Adrenal gland (tissue), 5 donors: ENCODE measurements around the gene TMEM51.

Experiments
- POLR2A ChIP-seq, 2 donors: fragments of 450-650 bp; IDR thresholded peaks; one replicate each; pipeline ENCODE4 v1.6.1; 2017; ENCODE audit warnings: antibody characterized with exemption in 2 of 2, mild to moderate bottlenecking in 2 of 2, moderate library complexity in 1 of 2
- TF ChIP-seq, protein P1 (sequence below), 6 experiments: fragments of 450-650 bp in 4 of 6; fragments of 200-600 bp in 2 of 6; sonication (generic) in 1 of 6; IDR thresholded peaks; 1 replicate in 5 of 6; 2 replicates in 1 of 6; pipeline versions ENCODE4 v1.5.1 to v1.8.0; 2016 to 2021; ENCODE audit warnings: antibody characterized with exemption in 6 of 6, mild to moderate bottlenecking in 2 of 6, moderate library complexity in 1 of 6
- donor health status: DM: no; HTN: no; CAD: no.

DNA sequence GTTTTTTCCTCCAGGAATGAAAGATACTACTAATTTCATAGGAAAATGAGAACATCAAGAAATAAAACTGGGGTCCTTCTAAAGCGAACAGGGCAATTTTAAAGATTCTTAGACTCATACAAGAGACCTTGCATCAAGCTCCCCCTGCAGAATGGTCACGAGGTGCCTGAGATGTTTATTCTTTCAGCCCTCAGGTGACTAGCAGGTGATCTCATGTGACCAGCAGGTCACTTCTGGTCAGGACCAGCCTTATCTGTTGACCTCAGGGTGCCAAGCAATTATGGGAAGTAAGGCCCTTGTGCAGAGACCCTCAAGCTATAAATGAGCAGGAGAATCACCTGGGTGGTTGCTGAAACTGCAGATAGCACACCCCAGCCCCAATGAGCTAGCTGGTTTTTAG, 20.6 kb upstream of the TMEM51 start:
- TF ChIP-seq, protein P1, sequence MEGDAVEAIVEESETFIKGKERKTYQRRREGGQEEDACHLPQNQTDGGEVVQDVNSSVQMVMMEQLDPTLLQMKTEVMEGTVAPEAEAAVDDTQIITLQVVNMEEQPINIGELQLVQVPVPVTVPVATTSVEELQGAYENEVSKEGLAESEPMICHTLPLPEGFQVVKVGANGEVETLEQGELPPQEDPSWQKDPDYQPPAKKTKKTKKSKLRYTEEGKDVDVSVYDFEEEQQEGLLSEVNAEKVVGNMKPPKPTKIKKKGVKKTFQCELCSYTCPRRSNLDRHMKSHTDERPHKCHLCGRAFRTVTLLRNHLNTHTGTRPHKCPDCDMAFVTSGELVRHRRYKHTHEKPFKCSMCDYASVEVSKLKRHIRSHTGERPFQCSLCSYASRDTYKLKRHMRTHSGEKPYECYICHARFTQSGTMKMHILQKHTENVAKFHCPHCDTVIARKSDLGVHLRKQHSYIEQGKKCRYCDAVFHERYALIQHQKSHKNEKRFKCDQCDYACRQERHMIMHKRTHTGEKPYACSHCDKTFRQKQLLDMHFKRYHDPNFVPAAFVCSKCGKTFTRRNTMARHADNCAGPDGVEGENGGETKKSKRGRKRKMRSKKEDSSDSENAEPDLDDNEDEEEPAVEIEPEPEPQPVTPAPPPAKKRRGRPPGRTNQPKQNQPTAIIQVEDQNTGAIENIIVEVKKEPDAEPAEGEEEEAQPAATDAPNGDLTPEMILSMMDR (IDR thresholded peaks at IDR 0.05): no peak
- TF ChIP-seq POLR2A (IDR thresholded peaks at IDR 0.05): no peak
